Stimulated activated CD8-positive, alpha-beta memory T cell treated with anti-CD3 and anti-CD28 coated beads, Interleukin-4, amount 100 ng/mL, for 48 hours (primary cell): ENCODE measurements around the gene SLC38A3.
"Not testable (repeated sequence)": the region's sequence is repeated elsewhere in the genome, so short reads cannot be mapped to it uniquely, and the experiment has no call there.

ENCODE experiments used
- DNase-seq: peaks from one replicate; pipeline ENCODE4 v3.0.0-alpha.2; 2020

SLC38A3 gene

DNA sequence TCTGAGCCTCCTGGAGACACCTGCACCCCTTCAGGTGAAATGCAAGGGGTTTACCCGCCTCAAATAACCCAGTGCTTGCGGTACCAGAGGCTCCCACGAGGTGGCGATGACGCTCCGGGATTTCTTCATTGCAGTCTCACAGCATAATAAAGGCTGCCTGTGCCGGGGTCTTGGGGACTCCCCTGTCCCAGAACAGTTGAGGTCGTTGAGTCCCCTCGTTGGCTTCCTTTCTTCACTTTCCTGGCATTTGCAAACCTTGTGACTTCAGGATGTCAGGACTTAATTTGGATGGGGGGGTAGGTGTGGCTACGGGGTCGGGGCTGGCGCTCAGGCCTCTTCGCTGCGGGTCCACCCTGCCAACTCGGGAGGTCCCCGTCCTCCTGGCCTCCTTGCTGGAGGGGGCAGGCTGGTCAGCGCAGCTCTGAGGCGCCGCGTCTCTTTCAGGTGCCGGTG is 12.4 kb upstream of the SLC38A3 start:
- peak; percentile 96 for DNase-seq

- DNase-seq = no peak
Measured at GRCh38 chr3:50193286-50193685, 11.8 kb upstream of the SLC38A3 start.

- DNase-seq = no peak
Measured at GRCh38 chr3:50193746-50194127, 11.3 kb upstream of the SLC38A3 start.

DNA sequence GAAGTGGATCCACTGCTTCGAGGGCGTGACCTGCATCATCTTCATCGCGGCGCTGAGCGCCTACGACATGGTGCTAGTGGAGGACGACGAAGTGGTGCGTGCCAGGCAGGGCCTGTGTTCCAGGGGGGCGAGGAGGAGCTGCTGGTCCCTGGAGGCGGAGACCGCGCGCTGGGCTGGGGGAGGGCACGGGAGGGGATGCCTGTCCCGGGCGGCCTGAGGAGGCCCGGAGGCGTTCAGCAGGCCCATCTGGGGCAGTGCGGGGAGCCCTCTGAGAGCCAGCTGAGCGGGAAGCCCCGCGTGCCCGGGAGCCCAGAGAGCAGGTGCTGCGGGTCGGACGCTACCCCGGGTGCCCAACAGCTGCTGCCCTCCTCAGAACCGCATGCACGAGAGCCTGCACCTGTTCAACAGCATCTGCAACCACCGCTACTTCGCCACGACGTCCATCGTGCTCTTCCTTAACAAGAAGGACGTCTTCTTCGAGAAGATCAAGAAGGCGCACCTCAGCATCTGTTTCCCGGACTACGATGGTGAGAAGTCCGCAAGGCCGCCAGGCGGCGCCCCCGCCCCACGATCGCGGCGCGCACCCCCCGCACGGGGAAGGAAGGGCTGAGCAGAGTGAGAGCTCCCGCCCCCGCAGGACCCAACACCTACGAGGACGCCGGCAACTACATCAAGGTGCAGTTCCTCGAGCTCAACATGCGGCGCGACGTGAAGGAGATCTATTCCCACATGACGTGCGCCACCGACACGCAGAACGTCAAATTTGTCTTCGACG is 10.8 kb upstream of the SLC38A3 start:
- DNase-seq = peak; percentile 87

- DNase-seq = peak; percentile 63
Measured at GRCh38 chr3:50194903-50195500, 10.1 kb upstream of the SLC38A3 start.

DNA sequence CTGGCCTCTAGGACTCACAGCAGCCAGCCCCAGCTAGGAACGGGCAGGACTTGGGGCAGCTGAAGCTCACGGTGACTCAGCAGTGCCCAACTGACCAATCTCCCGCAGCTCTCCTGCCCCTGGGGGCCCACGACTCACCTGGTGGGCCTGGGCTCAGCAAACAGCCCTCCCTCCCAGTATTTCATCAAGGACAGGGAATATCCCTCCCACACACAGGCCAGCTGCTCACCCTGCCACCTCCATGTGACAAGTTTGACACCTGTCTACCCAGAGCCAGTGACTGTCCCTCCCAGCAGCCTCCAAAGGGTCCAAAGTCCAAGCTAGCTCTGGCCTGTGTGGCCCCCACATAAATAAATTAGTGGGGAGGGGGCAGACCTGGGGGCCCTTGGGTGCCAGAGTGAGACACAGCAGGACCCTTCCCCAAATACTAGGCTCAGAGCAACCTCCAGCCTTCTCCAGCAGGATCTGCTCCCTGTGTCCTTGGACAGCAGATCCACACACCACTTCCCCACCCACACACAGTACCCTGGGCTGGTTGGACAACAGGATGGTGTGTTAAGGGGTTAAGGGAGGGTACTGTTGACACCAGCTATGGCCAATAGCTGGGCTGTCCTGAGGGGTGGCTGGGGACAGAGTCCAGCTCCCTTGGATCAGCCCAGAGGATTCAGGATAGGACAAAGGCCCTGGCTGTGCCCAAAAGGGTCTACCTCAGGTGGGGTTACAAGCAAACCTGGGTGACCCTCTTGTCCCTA is 9.4 kb upstream of the SLC38A3 start:
- no peak for DNase-seq

GRCh38 chr3:50196253-50196801 is 8.7 kb upstream of the SLC38A3 start:
- no peak for DNase-seq

DNA sequence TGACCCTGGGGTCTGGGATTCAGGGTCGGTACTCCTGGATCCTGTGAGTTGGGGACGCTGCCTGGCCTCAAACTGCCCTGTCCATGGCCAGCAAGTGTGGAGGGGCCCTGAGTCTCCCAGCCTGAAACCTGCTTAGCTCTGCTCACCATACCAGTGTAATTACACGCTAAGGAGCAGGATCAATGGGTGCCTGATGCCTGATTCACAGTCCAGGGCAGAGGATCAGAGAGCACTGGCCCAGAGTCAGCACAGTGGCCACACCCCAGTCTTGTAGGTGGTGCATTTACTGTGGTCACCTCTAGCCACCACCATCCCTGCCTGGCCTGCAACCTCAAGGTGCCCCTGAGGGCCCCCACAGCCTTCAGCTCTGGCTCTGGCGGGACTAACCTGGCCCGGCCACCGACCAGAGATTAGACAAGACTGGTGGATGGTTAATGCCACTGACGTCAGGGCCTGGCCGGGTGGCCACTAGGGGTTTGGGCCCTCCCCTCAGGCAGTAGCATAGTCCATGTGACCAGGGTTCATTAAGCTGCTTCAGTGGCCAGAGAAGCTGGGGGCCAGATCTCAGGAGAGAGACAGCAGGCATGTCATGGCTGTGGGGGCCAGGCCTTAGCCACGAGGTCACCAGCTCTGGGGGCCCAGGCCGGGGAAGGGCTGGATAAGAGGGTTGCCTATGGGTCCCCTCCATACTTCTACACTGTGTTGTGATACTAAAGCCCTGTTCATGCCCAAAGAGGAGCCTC is 3.3 kb upstream of the SLC38A3 start:
- DNase-seq = no peak

DNA sequence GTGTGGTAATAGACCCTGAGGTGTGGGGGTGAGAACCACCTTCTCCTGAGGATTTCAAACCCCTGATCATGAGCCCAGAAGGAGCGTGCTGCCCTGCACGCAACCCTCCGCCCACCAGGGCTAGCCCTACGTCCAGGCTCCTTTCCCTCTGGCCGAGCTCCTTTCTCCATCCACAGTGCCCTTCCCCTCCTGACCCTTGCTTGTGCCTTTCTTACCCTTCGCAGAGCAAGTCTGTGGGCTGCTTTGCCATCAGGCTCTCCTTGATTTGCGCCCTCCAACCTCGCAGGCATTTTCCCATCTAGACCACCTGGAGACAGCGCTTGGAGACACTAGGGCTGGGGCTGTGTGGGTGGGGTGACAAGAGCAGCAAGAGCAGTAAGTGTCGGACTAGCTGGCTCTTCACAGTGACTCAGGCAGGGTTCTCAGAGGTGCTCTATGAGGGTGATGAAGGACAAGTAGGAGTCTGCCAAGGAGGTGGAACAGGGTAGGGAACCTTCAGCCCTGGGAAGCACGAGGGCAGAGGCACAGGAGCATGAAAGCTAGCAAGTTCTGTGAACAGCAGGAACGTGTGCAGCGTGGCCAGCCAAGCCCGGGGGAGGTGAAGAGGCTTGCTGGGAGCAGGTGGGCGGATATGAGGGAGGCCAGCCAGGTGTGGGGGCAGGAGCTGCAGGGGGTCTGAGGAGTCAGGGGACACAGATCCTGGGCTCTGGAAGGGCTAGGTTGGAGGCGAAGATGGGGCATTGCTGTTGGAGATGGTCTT is 2.5 kb upstream of the SLC38A3 start:
- no peak for DNase-seq

DNA sequence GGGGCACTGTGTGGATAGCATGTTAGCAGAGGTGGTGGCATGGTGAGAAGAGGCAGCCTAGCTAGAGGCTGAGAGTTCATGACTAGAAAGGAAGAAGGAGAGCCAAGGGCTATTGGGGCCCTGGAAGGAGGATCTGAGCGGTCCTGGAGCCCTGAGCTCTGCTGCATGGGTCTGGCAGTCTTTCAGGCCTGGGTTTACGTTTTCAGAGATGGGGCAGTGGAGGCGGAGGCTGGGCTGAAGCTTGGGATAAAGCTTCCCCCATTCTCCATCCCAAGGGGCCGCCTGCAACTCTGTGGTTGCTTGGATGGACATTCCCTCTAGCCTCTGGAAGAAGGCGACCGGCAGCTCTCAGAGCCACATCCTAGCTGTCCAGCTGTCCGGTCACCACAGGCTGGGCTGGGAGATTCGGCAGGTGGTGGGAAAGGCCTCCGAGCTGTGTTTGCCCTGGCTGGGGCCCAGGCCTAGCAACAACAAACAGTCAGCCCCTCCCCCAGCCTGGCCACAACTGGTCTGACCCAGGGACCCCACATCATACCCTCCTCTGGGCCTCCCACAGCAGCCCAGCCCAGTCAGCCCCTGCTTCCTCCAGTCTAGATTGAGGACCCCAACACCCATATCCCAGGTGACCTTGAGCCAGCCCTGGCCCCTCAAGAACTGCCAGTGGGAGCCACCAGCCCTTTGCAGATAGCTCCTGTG is 1.8 kb upstream of the SLC38A3 start:
- no peak for DNase-seq

- no peak for DNase-seq
Measured at GRCh38 chr3:50203809-50204803, 965 bp upstream of the SLC38A3 start.

DNA sequence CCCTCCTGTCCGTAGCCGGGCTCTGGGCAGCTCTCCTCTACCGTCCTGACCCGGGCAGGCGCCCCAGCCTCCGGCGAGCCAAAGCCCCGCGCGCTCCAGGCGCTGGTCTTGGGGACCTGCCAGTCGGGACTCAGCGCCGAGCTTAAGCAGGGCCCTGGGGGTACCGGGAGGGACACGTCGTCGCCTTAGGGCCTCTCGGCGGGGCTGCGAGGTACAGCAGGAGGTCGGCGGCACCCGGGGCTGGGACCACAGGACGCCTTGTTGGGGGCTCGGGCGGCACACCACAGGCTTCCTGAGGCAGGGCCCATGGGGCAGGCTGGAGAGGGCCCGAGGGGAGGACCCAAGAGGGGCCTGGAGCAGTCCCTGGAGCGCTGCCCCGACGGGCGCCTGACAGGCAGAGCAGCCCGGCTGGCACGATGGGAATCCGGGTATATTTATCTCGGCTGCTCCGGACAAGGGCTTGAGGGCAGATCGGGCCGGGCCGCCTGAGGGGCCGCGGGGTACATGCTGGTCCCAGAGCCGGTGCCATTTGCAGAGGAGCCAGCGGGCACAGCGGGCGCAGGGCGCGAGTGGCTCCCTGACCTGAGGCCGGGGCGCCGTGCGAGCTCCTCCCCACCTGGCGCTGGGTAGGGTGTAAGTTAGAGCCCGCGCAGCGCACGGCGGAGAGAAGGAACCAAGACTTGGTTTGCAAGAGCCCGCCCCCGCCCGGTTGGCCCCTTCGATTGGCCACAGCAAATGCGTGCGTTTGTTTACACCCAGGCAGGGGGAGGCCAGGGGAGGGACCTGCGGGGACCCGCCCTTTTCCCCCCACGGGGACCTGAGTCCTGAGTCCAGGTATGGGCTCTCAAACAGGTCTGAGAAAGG is 574 bp downstream of the SLC38A3 start:
- DNase-seq = peak; percentile 62

GRCh38 chr3:50207359-50208042 is 2.4 kb downstream of the SLC38A3 start:
- DNase-seq = no peak

GRCh38 chr3:50208677-50209344 is 3.7 kb downstream of the SLC38A3 start:
- DNase-seq = no peak

DNA sequence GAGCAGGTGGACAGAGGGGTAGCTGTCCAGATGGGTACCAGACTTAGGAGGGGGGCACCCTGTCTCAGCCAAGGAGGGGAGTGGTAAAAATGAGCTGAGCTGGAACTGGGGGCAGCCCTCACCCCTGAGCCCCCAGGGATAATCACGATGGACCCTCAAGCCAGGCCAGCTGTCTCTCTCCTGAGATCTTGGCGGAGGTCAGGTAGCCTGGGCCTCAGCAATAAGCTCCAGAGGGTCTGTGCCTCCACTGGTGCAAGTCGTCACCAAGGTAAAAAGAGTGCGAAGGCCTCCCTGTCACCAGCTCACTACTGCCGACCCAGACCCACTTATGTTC is 5.1 kb downstream of the SLC38A3 start:
- no peak for DNase-seq

DNA sequence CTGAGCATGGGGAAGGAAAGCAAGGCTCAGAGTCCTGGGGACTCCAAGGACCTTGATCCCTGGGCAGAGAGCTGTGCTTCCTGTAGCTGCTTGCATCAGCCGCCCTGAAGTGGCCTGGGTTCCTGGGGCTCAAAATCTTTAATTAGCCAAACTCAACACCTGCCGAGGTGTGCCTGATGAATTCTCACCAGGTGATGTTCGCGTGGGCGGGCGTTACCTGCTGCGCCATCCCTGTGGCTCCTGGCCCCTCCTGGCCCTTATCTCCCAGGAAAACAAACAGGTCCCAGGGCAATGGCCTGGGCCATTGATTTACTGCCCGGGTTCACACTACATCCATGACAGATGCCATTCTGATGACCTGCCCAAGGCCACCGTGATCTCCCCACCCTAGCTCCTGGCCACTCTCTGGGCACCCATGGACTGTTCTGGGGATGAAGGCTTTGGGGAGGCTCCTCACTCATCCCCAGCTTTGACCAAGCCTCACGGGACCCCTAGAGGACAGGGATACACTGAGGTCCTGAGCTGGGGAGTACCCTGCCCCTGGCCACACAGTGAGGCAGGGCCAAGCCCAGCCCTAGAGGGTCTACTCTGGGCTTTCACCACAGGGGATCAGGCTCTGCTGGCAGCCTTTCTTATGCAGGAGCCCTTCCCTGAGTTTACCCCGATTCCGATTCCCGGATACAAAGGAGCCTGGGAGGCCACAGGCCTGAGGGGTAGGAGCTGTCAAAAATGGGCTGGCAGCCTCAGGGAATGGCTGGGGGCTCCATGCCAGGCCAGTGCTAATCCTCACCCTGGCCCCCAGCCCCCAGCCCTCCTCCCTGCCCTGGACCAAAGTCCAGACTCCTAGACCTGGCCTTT is 5.7 kb downstream of the SLC38A3 start:
- no peak for DNase-seq

DNA sequence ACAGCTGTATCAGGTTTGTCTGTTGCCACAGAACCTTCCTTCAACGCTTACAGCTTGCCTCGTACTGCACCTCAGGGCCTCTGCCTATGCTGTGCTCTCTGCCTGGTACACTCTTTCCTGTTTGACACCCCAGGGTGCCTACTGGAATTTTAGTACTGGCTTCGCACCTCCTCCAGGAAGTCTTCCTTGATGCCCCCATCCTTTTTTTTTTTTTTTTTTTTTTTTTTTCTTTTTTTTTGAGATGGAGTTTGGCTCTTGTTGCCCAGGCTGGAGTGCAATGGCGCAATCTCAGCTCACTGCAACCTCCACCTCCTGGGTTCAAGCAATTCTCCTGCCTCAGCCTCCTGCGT is 6.3 kb downstream of the SLC38A3 start:
- DNase-seq = not testable (repeated sequence)
